Measurements from ENCODE around the gene WNT7A. TPM values are rescaled to one million over a fixed set of nuclear protein-coding genes. Genes with fewer than 3 reads are reported as not detected.
A peak's percentile ranks its signal among the peaks of the same experiment; 100 is the strongest.

WNT7A gene
- polyA plus RNA-seq, 1 donor from 2014 or later: 0.23 TPM

DNA sequence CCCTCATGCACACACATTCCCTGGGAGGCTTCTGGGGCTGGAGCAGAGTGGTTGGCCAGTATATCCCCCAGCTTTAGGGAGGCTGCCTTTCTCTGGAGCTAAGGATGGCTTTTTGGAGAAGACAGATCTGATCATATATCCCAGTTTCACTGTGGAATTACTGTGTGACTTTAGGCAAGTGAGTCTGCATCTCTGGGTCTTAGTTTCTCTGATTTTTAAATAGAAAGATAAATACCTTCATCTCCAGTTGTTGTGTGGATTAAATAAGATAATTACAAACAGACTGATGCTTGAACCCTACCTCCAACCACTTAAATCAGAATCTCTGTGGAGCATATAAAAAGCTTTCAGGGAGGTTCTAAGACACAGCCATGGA, 11.1 kb upstream of the WNT7A start:
- peaks cover 0 to 1% (median 0%) of the 10 kb centered on the region in 3 donors for H3K9me3 Mint-ChIP-seq
- H3K4me3 Mint-ChIP-seq: peak overlapping the region in 2 of 4 donors; percentile 26 to 78
- no peaks in the 10 kb centered on the region for H3K36me3 Mint-ChIP-seq
- H3K27ac Mint-ChIP-seq: no peak overlapping the region
- peaks cover 0 to 17% (median 2%) of the 10 kb centered on the region in 3 donors for H3K4me1 Mint-ChIP-seq
- peaks cover 9% of the 10 kb centered on the region for H3K27me3 Mint-ChIP-seq

DNA sequence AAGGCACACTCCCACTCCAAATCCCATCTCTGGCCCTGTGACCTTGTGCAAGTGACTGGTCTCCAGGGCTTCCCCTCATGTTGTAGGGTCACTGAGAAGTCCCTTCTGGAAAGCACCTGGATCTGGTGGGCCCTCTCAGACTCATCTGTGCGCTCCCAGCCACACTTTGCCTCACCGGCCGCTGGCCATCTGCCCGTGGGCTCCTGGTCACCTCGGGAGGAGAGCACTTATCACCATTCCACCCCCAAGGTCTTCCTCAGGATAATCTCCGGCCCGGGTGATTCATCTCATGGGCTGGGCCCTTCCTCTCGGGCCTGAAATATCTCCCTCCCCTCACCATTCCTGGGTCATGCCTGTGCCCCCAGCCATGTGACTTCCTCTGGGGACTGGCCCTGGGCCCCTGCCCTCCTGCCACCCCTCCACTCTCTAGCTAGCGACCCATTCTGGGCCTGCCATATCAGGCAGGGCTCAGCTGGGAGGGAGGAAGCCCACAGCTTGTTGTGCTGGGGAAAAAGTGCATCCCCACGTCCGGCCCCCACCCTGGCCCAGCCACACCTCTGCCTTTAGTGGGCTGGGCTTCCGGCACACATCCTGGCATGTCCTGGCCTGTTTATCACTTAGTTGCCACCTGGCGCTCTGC, 10.6 kb upstream of the WNT7A start:
- H3K27ac Mint-ChIP-seq: no peak overlapping the region
- no peaks in the 10 kb centered on the region for H3K36me3 Mint-ChIP-seq
- peaks cover 0 to 13% (median 2%) of the 10 kb centered on the region in 3 donors for H3K4me1 Mint-ChIP-seq
- H3K4me3 Mint-ChIP-seq: peak overlapping the region in 1 of 4 donors; percentile 78
- peaks cover 9% of the 10 kb centered on the region for H3K27me3 Mint-ChIP-seq
- peaks cover 0 to 1% (median 0%) of the 10 kb centered on the region in 3 donors for H3K9me3 Mint-ChIP-seq

DNA sequence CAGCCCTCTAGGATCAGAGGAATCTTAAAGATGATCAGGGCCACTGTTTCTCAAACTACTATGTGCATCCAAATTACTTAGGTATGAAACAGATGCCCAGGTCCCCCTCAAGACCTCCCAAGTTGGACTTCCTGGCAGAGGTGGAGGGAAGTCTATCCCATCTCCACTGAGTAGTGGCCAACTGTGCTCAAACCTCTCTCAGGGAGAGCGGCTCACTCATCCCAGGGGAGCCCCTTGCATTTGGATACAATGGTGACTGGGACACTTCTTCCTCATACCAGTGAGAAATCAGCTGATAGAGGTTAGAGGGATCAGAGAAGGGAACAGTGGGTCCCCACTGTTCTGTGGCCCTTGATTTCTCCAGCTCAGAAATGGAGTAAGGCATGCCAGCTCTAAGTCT, 8.7 kb upstream of the WNT7A start:
- Mint-ChIP-seq H3K4me3 (no peak overlapping the region), H3K4me1 (peaks cover 0 to 10% (median 2%) of the 10 kb centered on the region in 3 donors), H3K27me3 (peaks cover 5% of the 10 kb centered on the region), H3K9me3 (peaks cover 0 to 2% (median 0%) of the 10 kb centered on the region in 3 donors), H3K27ac (no peak overlapping the region), H3K36me3 (no peaks in the 10 kb centered on the region)

DNA sequence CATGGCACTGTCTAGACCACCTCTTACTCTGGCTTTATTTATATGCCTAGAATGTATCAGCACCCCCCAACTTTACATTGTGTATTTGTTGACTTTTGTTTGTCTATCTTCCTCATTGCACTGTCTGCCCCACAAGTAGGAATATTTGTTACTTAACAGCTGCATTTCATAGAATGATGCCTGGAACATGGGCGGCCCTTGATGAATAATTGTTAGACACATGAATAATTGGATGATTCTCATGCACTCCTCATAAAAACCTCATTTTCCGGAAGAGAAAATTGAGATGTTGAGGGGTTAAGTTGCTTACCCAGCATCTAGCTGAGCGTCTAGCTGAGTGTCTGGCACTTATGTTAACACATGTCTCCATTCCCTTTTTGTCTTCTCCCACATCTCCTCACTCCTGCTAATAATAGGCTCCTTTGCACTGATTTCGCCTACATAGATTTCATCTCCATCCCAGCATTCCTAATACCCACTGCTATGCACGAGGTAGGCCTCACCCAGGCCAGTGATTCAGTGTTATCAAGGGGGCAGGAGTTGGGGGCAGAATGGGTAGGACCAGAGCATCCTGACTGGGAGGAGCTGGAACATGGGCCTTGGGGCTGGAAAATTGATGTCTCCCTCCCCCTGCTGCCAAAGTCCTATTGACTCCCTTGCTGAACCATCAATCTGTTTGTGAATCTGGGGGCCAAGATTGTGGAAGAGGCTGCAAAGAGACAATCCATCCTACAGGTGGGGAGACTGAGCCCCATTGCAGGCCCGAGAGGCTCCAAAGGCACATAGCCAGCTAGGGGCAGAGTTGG, 7.8 kb upstream of the WNT7A start:
- H3K9me3 Mint-ChIP-seq: peaks cover 0 to 4% (median 0%) of the 10 kb centered on the region in 3 donors
- H3K27me3 Mint-ChIP-seq: peaks cover 13% of the 10 kb centered on the region
- peaks cover 0 to 10% (median 2%) of the 10 kb centered on the region in 3 donors for H3K4me1 Mint-ChIP-seq
- no peak overlapping the region for H3K27ac Mint-ChIP-seq
- H3K4me3 Mint-ChIP-seq: no peak overlapping the region
- H3K36me3 Mint-ChIP-seq: no peaks in the 10 kb centered on the region

DNA sequence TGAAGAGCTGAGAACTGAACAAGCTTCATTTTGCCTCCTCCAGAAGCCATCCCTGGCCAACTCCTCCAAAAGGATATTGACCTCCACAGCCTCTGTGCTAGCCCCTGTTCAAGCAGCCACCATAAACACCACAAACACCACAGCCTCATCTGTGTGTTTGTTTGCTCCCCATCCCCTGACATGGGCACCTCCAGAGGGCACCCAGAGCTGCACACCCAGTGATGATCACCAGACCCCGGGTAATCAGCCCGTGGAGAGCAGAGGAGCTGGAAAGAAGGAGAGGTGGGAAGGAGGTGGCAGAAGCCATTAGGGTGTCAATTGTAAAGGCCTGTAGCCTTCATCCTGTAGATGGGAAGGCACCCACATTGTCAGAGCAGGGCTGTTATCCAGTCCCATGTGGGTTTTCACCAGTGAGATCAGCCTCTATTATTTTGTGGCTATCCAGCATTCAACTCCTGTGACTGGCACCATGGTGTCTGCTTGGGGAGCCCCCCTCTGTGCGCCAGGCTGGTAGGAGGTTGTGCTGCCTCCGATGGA, 6.8 kb upstream of the WNT7A start:
- Mint-ChIP-seq H3K27me3 (peaks cover 21% of the 10 kb centered on the region), H3K4me3 (no peak overlapping the region), H3K9me3 (peaks cover 0 to 5% (median 0%) of the 10 kb centered on the region in 3 donors), H3K4me1 (peaks cover 0 to 9% (median 2%) of the 10 kb centered on the region in 3 donors), H3K36me3 (peaks cover 2% of the 10 kb centered on the region), H3K27ac (no peak overlapping the region)

DNA sequence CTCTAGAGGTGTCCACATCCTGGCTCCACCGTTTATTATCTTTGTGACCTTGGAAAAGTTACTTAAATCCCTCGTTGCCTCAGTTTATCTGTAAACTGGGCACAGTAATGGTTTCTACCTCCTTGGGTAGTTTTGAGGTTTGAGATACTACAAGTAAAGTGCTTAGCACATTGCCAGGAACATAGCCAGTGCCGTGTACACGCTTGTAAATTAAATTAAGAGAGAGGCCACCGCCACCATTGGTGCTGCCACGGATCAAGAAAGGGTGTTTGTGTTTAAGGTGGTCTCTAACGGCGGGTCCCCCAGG, 5.8 kb upstream of the WNT7A start:
- H3K9me3 Mint-ChIP-seq: peaks cover 0 to 5% (median 0%) of the 10 kb centered on the region in 3 donors
- no peak overlapping the region for H3K27ac Mint-ChIP-seq
- peaks cover 26% of the 10 kb centered on the region for H3K27me3 Mint-ChIP-seq
- H3K4me1 Mint-ChIP-seq: peaks cover 0 to under 1% (median 0%) of the 10 kb centered on the region in 3 donors
- H3K4me3 Mint-ChIP-seq: no peak overlapping the region
- H3K36me3 Mint-ChIP-seq: peaks cover 2% of the 10 kb centered on the region

DNA sequence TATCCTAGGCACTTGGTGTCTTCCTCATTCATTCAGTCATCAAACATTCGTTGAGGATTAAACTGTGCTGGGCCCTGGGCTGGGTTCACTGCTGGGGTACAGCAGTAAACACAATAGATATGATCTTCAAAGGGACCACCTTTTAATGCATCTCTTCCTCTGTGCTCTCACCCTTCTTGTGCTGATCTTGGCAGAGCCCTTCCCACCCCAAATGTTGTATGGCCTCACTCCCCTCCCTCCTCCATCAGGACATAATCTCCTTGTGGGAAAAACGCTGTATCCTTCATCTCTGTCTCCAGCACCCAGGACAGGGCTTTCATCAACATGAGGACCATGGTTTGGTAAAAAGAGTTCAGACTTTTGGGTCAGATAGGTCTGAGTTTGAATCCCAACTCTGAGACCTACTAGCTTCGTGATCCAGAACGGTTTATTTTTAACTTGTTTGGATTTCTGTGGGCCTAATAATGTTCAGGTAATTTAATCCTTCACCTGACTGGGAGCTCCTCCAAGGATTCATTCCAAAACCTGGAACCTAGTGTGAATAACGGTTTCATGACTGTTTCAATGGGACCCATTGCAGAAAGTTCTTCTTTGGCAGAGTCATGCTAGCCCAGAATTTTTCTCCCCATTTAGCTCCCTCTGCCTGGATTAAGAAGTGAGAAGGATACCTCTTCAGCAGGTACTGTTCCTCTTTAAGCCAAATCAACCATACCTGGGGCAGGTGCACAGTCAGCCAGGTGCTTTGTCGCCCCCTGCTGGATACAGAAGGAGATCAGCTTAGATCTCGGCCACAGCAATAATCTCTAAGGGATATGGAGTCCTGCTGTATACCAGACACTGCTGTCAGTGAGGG, 5.2 kb upstream of the WNT7A start:
- Mint-ChIP-seq H3K27ac (no peak overlapping the region), H3K9me3 (peaks cover 0 to 5% (median 0%) of the 10 kb centered on the region in 3 donors), H3K36me3 (peaks cover 2% of the 10 kb centered on the region), H3K4me1 (no peaks in the 10 kb centered on the region), H3K4me3 (peak overlapping the region in 1 of 4 donors; percentile 63), H3K27me3 (peaks cover 25% of the 10 kb centered on the region)

DNA sequence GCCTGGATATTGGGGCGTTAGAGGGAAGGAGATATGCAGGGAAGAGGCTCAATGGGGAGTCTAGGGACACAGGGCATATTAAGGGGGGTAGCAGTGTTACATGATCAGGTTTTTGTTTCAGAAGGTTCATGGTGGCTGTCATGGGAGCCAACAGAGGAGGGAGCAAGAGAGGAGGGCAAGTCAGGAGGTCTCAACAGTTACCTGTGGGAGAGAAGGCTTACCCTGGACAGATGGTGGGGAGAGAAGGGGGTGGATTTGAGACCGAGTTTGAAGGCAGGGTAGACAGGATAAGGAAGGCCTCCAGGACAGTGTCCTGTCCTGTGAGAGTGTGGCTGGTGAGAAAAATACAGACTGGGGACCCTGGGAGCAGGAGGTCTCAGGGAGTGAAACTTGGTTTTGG, 3.8 kb upstream of the WNT7A start:
- Mint-ChIP-seq H3K27ac (no peak overlapping the region), H3K36me3 (peaks cover 2% of the 10 kb centered on the region), H3K4me1 (no peaks in the 10 kb centered on the region), H3K9me3 (peaks cover 0 to 5% (median 0%) of the 10 kb centered on the region in 3 donors), H3K27me3 (peaks cover 33% of the 10 kb centered on the region), H3K4me3 (no peak overlapping the region)

DNA sequence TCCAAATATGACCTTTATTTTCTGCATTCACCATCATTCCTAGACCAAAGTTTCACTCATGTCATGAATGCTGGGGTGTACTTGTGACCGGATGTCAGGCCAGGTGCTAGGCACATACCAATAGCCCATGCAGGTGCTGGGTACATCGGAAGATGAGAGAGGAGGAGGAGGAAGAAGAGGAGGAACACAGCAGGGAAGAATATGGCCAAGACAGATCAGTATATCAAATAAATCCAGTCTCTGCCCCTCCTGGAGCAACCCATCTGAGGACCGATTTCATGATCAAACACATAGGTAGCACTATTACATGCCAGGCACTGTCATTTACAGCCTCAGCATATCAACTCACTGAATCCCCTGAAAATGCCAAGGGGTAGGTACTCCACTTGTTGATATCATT, 3.0 kb upstream of the WNT7A start:
- H3K9me3 Mint-ChIP-seq: peaks cover 0 to 5% (median 0%) of the 10 kb centered on the region in 3 donors
- H3K27ac Mint-ChIP-seq: no peak overlapping the region
- peaks cover 0 to 1% (median 0%) of the 10 kb centered on the region in 3 donors for H3K4me1 Mint-ChIP-seq
- H3K36me3 Mint-ChIP-seq: peaks cover 2% of the 10 kb centered on the region
- peaks cover 39% of the 10 kb centered on the region for H3K27me3 Mint-ChIP-seq
- peak overlapping the region in 1 of 4 donors; percentile 9 for H3K4me3 Mint-ChIP-seq

DNA sequence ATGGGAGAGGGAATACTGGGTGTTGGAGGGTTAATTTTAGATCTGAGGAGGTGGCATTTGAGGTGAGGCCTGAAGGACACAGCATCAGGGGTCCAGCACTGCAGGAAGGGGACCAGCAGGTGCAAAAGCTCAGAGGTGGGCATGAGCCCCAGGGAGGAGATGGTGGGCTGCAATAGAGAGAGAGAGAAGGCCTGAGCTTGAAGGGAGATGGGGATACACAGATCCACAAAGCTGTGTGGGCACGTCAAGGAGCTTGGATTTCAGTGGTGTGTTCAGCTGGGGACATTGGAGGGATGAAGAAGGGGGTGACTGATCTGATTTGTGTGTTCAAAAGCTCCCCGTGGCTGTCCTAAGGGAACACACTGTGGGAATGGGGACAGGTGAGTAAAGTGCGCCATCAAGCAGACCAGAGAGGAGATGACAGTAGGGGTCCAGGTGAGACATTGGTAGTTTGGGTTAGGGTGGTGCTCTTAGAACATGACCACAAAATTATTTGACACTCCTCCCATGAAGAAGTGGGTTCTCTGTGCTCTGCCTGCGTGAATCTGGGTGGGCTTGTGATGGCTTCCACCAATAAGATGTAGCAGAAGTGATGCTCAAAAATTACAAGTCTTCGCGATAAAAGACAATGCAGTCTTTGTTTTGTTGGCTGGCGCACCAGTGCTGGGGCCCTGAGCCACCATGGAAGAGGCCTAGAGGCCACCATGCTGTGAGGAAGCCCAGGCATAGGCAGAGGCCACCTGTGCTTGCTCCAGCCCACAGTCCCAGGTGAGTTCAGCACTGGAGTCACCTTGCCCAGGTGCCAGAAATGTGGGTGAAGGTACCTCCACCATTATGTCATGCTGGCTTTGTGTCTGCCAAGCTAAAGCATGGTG, 1.9 kb upstream of the WNT7A start:
- Mint-ChIP-seq H3K4me3 (no peak overlapping the region), H3K27me3 (peaks cover 46% of the 10 kb centered on the region), H3K27ac (no peak overlapping the region), H3K9me3 (peaks cover 0 to 5% (median 0%) of the 10 kb centered on the region in 3 donors), H3K4me1 (peaks cover 0 to 3% (median 0%) of the 10 kb centered on the region in 3 donors), H3K36me3 (peaks cover 2% of the 10 kb centered on the region)

DNA sequence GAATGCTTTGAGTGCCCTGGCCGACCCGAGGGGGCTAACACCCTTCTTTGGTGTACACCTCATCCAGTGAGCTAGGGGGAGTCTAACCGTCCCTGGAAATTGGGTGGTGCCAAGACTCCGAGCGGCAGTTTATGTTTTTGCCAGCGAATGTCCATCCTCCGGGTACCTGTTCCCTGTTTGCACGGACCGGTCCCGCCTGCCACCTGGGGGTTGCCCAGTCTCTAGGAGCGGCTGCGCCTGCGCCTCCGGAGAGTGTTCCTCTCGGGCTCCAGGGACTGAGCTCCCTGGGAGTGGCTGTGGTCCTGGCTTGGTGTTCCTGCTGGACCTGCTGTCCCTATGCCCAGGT, 913 bp upstream of the WNT7A start:
- no peak overlapping the region for H3K4me3 Mint-ChIP-seq
- peaks cover 47% of the 10 kb centered on the region for H3K27me3 Mint-ChIP-seq
- peaks cover 0 to 5% (median 0%) of the 10 kb centered on the region in 3 donors for H3K9me3 Mint-ChIP-seq
- peaks cover 2% of the 10 kb centered on the region for H3K36me3 Mint-ChIP-seq
- no peak overlapping the region for H3K27ac Mint-ChIP-seq
- H3K4me1 Mint-ChIP-seq: peaks cover 0 to 3% (median 0%) of the 10 kb centered on the region in 3 donors

DNA sequence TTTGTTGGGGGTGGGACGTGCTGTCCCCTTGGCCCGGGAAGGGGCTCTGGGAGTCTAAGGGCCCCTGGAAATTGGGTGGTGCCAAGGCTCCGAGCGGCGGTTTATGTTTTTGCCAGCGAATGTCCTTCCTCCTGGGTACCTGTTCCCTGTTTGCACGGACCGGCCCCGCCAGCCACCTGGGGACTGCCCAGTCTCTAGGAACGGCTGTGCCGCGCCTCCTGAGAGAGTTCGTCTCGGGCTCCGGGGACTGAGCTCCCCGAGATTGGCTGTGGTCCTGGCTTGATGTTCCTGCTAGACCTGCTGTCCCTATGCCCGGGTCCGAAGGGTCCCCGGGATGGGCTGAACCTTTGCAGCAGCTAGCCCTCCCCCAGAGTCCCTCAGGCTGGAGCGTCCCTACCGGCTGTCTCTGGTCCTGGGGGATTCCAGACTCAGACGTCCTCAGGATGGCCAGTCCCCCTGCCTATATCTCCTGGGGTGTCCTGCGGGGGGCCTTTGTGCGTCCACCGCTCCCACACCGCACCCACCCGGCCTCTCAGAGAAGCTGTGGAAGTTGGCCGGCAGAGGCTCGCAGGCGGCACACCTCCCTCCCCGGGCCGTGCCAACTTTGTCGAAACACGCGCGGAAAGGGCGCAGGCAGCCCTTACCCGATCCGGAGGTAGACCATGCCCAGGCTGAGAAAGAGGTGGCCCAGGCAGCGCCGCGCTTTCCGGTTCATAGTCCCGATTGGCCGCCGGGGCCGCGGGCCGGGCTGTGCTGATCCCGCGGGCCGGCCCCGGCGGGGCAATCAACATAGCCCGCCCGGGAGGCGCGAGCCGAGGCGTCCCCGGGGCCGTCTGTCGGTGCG, 547 bp downstream of the WNT7A start:
- Mint-ChIP-seq H3K4me1 (peaks cover 0 to 3% (median 0%) of the 10 kb centered on the region in 3 donors), H3K27me3 (peaks cover 52% of the 10 kb centered on the region), H3K36me3 (peaks cover 2% of the 10 kb centered on the region), H3K27ac (no peak overlapping the region), H3K4me3 (peak overlapping the region; percentile 10 to 64 (median 59)), H3K9me3 (peaks cover 0 to 3% (median 0%) of the 10 kb centered on the region in 3 donors)

Data from IgD-negative memory B cell (primary cell).